Hematopoietic multipotent progenitor cell treated with erythropoietin and hydrocortisone succinate and interleukin-3 and kit ligand, for 4 days (in vitro differentiated cells): ENCODE measurements around the gene PAFAH1B2.
"Not testable (repeated sequence)": the region's sequence is repeated elsewhere in the genome, so short reads cannot be mapped to it uniquely, and the experiment has no call there.

Experiments used
- DNase-seq: peaks from one replicate; pipeline ENCODE4 v3.0.0-alpha.2; 2015

PAFAH1B2 gene

DNA sequence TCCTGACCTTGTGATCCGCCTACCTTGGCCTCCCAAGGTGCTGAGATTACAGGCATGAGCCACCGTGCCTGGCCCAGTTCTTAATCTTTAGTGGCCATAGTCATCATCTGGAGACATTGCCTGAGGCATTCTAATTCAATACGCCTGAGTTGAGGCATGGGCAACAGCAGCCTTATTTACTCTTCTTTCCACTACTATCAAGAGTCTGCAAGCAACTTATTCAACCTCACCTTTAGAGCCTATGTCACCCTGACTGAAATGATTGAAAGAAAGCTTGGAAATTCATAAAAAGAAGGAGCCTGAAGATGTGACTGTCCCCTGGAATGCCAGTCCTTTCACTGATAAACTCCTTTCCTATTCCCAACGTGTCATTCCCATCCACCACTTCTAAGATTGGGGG lies 15.8 kb upstream of the PAFAH1B2 start:
- no peak for DNase-seq

DNA sequence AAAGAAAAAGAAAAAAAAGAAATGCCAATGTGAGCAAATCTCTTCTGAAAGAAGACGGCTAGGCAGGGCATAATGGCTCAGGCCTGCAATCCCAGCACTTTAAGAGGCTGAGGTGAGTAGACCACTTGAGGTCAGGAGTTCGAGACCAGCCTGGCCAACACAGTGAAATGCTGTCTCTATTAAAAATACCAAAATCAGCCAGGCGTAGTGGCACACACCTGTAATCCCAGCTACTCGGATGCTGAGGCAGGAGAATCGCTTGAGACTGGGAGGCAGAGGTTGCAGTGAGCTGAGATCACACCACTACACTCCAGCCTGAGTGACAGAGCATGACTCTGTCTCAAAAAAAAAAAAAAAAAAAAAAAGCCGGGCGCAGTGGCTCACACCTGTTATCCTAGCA lies 13.7 kb upstream of the PAFAH1B2 start:
- not testable (repeated sequence) for DNase-seq

GRCh38 chr11:117130879-117131278 lies 13.2 kb upstream of the PAFAH1B2 start:
- DNase-seq: no peak

DNA sequence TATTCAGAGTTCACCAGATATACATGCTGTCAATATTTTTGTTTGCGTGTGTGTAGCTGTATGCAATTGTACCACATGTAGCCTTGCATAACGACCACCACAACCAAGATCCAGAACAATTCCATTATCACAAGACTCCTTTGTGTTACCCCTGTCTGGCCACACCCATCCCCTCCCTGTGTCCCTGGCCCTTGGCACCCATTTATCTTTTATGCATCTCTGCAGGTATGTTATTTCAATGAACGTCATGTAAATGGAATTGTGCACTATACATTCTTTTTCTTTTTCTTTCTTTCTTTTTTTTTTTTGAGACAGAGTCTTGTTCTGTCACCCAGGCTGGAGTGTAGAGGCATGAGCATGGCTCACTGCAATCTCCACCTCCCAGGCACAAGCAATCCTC lies 9.7 kb upstream of the PAFAH1B2 start:
- DNase-seq: no peak

DNA sequence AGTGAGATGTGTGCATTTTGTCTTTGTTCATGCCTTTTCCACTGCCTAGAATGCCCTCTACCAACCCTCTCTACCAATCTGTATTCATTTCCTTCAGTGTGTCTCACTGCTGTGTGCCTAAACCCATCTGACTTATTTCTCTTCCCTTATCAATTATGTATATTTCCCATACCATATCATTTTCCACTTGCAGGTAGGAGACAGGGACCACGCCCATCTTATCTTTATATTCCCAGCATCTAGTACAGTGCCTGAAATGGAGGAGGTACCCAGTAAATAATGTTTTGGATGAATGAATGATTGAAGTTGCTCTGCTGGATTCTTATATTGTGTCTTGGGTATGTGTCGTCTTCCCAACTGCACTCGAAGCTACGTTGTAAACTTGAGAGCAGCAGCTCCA lies 9.1 kb upstream of the PAFAH1B2 start:
- DNase-seq: not testable (repeated sequence)

DNA sequence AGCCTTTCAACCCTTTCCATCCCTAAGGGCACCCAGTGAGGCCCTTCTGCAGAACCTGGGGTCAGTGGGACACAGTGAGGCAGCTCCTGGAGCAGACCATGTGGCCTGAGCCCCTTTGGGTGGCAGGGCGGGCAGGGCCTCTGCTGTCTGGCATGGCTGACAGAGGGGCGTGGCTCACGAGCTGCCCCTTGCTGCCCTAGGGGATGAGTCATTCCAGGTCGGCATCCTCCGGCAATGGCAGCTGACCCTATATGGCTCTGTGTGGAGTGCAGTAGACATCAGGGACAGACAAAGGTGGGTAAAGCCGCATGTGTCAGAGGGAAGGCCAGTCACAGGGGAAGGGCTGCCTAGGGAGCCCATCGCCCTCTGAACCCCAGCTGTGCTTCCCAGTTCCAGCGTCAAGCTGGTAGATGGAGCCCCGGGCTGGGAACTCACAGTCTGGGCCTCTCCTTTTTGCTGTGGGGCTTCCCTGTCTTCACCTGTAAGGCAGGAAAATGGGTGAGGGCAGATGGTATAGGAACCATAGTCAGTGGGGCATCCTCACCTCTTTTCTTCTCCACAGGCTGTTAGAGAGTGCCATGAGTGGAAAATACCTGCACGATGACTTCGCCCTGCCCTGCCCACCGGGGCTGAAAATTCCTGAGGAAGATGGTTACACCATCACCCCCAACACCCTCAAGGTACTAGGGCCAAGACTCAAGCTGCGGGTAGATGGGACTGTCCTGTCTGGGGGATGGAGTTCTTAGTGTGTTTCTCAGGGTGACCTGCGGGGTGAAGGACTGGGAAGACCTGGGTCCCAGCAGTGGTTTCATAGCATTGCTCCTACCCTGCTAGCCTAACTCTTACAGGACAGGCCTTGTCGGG lies 6.6 kb upstream of the PAFAH1B2 start:
- not testable (repeated sequence) for DNase-seq

- peak; percentile 81 for DNase-seq
Measured at GRCh38 chr11:117143390-117143789, 697 bp upstream of the PAFAH1B2 start.

- DNase-seq: peak; percentile 85
Measured at GRCh38 chr11:117144477-117145392, 648 bp downstream of the PAFAH1B2 start.

- peak; percentile 82 for DNase-seq
Measured at GRCh38 chr11:117145393-117145761, 1.3 kb downstream of the PAFAH1B2 start.

GRCh38 chr11:117146521-117146920 lies 2.4 kb downstream of the PAFAH1B2 start:
- no peak for DNase-seq

DNA sequence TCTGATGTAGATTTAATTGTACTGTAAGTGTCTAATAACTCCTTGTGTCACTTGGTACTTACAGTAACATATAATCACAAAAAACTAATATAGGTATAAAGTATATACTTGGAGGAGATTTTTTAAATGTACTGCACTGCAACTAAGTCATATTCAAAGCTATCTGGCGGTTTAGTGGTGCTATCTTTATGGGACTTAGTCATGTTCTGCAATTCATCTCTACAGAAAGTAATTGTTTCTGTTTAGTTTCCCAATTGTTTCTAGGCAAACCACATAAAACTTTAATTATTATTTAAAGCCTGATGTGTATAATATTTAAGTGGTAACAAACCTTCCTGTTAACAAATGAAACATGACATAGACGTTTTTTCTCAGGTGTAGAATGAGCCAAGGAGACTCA lies 8.0 kb downstream of the PAFAH1B2 start:
- no peak for DNase-seq

GRCh38 chr11:117154468-117154867 lies 10.4 kb downstream of the PAFAH1B2 start:
- DNase-seq: no peak

DNA sequence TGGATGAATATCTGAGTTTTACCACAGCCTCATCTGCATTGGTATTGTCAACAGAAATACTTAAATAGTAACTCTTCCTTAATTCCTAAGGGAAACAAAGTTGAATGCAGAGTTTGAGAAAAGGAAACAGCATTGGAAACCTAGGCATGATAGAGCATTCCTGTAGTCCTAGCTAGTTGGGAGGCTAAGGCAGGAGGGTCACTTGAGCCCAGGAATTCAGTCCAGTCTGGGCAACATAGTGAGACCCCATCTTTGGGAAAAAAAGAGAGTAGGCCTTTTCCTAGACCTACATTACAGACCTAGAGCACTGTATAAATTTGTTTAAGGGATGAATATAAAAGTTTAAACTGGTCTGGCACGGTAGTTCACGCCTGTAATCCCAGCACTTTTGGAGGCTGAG lies 13.4 kb downstream of the PAFAH1B2 start:
- no peak for DNase-seq

DNA sequence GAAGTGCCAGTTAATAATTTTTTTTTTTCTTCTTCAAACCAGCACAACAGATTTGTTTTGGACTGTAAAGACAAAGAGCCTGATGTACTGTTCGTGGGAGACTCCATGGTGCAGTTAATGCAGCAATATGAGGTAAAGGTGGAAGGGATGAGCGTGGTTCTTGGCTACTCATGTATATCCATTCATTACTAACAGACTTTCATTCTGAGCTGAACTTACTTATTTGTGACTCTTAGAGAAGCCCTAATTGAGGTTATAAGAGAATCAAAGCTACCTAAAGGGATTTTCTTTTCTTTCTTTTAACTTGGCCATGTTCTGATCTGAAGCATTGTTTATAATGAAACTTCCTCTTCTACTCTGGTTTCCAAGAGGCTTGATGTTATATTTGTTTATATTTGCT lies 15.8 kb downstream of the PAFAH1B2 start:
- no peak for DNase-seq

GRCh38 chr11:117160826-117161225 lies 16.7 kb downstream of the PAFAH1B2 start:
- DNase-seq: peak; percentile 84

DNA sequence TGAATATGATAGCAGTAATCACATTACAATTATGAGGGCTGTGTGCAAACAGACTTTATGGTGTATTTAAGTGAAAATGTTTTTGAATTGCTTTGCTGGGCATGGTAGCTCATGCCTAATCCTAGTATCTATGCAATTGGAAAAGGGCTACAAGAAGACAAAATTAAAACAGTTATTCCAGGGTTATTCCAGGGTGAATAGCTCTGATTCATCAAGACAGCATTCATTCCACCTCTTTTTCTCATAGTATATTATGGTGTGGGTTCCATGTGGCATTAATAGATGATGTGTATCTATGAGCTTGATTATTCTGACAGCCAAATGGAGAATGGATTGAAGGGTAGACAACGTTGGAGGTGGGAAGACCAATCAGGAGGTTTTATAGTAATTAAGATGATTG lies 22.4 kb downstream of the PAFAH1B2 start:
- DNase-seq: no peak

GRCh38 chr11:117169736-117170135 lies 25.6 kb downstream of the PAFAH1B2 start:
- no peak for DNase-seq

DNA sequence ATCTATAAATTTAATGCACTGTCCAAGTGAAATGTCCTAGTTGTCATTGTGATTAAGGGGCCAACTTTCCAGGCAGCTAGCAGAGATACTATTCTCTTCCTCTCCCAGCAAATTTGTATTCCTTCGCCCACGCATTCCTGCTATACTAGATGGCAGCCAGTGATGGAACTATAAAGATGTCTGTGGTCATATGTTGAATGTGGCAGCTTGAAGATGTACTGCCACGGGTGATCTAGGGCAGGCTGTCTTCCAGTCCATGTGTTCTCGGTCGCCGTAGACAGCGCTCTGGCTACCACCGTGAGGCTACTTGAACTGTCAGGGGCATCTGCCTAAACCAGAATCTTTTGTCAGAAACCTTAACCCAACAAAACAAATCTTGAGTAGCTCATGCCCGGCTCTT lies 26.1 kb downstream of the PAFAH1B2 start:
- DNase-seq: no peak

DNA sequence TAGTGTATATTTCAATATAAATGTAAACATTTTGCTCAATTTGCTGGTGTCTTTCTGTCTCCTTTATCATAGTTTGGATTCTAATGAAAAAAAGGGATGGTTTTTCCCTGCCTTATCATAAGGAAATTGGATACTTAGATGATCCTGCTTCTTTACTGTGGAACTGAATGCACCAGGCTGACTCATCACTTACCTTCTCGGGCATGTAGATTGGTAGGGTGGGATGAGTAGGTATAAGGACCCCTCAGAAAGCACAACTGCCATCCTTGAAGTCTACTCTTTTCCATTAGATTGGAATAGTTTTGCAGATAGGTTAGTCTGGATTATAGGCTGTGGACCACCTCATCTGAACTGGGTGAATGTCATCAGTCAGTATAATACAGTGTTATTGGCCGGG lies 26.9 kb downstream of the PAFAH1B2 start:
- no peak for DNase-seq

GRCh38 chr11:117171404-117172061 lies 27.4 kb downstream of the PAFAH1B2 start:
- peak; percentile 69 for DNase-seq

GRCh38 chr11:117172724-117173421 lies 28.8 kb downstream of the PAFAH1B2 start:
- peak; percentile 36 for DNase-seq

- no peak for DNase-seq
Measured at GRCh38 chr11:117175104-117175503, 31.0 kb downstream of the PAFAH1B2 start.

- no peak for DNase-seq
Measured at GRCh38 chr11:117175781-117176180, 31.7 kb downstream of the PAFAH1B2 start.
